Left kidney (tissue), 2 donors: ENCODE results near the gene ANKS6. TPM values are rescaled to one million over a fixed set of nuclear protein-coding genes. Genes with fewer than 3 reads are reported as not detected.

ENCODE experiments used
- DNase-seq: peaks from one replicate; pipeline ENCODE4 v3.0.0-alpha.2; 2013
- polyA plus RNA-seq: library from polyadenylated mRNA; unstranded; fragments of 120-200 nt; gene quantifications from one replicate; pipeline ENCODE4 v1.2.1, GENCODE V29; 2013; ENCODE audit not compliant: insufficient read length

The ANKS6 gene
- polyA plus RNA-seq, 1 donor: 30.6 TPM

- DNase-seq: no peak
These were observed 22.4 kb upstream of the ANKS6 start for GRCh38 chr9:98818764-98819163.

- no peak for DNase-seq
These were observed 19.1 kb upstream of the ANKS6 start for GRCh38 chr9:98815391-98815951.

GRCh38 chr9:98811051-98811650 lies 14.8 kb upstream of the ANKS6 start:
- DNase-seq: no peak

GRCh38 chr9:98810102-98810842 lies 13.9 kb upstream of the ANKS6 start:
- no peak for DNase-seq

- DNase-seq: no peak
These were observed 13.2 kb upstream of the ANKS6 start for GRCh38 chr9:98809311-98810101.

- no peak for DNase-seq
These were observed 12.5 kb upstream of the ANKS6 start for GRCh38 chr9:98808875-98809274.

- no peak for DNase-seq
These were observed 12.1 kb upstream of the ANKS6 start for GRCh38 chr9:98808411-98808815.

GRCh38 chr9:98807814-98808195 lies 11.4 kb upstream of the ANKS6 start:
- DNase-seq: no peak

GRCh38 chr9:98807070-98807813 lies 10.9 kb upstream of the ANKS6 start, which contains the start of gene GALNT12:
TSS of gene GALNT12 (plus strand) at chr9:98807670. CDS start at chr9:98807699, 29 bp downstream.
- DNase-seq: no peak

- no peak for DNase-seq
These were observed 10.2 kb upstream of the ANKS6 start for GRCh38 chr9:98806394-98807035.

- no peak for DNase-seq
These were observed 9.3 kb upstream of the ANKS6 start for GRCh38 chr9:98805506-98806272.

GRCh38 chr9:98804083-98804482 lies 7.7 kb upstream of the ANKS6 start:
- DNase-seq: no peak

GRCh38 chr9:98801969-98802371 lies 5.6 kb upstream of the ANKS6 start:
- no peak for DNase-seq

GRCh38 chr9:98801561-98801960 lies 5.2 kb upstream of the ANKS6 start:
- no peak for DNase-seq

- DNase-seq: no peak
These were observed 1.9 kb upstream of the ANKS6 start for GRCh38 chr9:98798254-98798653.

- no peak for DNase-seq
These were observed 1.1 kb upstream of the ANKS6 start for GRCh38 chr9:98797491-98797890.

GRCh38 chr9:98795970-98796363 lies 388 bp downstream of the ANKS6 start:
- DNase-seq: no peak

GRCh38 chr9:98795295-98795955 lies 930 bp downstream of the ANKS6 start:
- DNase-seq: no peak

GRCh38 chr9:98794802-98795201 lies 1.6 kb downstream of the ANKS6 start:
- DNase-seq: no peak

GRCh38 chr9:98793031-98793430 lies 3.3 kb downstream of the ANKS6 start:
- DNase-seq: no peak
